ENCODE data around the gene SPEM3.
A peak's percentile ranks its signal among the peaks of the same experiment; 100 is the strongest.
"Not testable (repeated sequence)": the region's sequence is repeated elsewhere in the genome, so short reads cannot be mapped to it uniquely, and the experiment has no call there.

SPEM3 gene

DNA sequence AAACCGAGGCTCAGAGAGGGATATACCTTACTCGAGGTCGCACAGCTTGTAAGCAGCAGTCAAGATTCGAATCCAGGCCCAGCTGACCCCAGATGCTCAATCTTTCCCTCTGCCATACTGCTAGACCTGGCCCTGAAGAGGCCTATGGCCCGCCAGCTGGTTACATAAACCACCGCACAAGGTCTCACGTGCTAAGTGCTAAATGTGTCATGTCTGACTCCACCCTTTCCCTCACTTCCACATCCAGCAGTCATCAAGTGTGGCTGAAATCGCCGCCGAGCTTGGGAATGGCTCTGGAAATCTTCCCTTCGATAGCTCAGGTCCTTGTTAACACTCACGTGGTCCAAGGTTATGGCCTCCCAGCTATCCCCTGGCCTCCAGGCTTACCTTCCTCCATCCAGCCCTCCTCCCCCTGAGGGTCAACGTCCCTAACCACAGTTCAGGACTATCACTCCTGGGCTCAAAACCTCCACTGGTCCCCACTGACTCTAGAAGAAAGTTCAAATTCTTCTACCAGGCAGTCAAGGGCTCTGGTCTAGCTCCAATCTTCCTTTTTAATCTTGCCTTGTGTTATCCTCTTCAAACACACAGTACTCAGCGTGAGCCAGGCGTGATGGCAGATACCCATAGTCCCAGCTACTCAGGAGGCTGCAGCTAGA is 47.2 kb downstream of the SPEM3 start:
- no peak for DNase-seq

DNA sequence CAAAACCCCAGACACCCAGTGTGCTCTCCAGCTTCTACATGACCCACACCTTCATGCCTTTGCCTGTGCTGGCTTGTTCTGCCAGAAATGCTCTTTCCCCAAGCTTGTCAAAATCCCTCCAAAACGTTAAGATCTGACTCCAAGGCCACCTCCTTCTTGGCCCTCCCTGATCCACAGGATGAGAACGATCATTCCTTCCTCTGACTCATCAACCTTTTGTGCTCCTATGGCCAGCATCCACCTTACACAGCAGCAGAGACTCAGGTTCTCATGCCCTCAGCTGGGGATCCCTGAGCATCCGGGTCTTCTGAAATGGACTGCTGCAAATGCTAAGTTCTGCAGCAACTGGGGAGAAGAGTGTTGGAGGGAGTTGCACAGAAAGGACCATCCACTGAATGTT is 47.8 kb downstream of the SPEM3 start:
- DNase-seq: no peak

DNA sequence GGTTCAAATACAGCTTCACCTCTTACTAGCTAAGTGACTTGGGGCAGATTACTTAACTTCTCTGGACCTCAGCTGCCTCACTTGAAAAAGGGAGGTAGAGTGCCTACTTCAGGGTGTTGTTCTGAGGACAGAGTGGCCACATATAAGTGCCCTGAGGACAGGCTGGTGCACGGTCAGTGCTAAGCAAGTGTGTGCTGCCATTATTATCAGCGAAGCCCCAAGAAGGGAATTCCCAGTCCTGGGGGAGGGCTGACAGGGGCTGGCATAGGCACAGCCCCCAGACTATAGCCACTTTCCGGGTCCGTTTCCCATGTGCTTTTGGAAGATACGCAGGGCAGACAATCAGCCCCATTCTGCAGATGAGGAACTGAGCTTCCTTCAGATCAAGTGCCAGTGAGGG is 48.3 kb downstream of the SPEM3 start:
- DNase-seq: no peak

DNA sequence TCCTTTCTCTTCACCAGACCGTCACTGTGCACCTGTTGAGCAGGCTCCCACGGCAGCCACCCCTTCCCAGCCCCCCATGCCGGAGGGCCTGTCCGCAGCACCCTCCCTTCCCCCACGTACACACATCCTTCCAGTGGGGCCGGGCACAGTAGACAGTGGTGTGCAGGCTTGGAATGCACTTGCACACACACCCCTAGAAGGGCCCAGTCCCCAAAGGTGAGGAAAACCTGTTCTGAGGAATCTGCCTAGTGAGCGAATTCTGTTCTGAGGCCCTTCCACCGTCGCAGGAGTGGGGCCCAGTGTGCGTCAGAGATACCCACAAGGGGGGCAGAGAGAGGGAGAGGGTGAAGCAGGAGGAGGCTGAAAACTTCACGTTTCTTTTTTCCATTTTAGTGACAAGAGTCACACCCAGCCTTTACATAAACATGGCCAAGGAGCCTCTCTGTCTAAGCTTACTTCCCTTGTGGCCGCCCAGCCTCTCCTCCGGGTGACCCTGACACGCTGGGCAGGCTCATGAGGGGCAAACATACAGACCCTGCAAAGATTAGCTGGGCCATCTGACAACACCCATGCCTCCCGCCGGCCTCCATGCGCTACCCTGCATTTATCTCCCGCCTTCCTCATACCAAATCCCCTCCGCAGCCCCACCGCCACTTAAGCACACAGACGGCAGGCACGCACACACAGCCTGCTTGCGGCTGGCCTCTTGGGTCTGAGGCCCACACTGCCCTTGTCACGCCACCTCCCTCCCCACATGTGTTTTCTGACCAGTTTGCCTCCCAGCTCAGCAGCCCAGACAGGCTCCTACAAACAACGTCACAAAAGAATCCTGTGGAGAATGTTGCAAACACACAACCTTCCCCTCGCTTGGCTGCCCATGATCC is 49.0 kb downstream of the SPEM3 start:
- peak in 1 of 2 experiments; percentile 23 for DNase-seq

DNA sequence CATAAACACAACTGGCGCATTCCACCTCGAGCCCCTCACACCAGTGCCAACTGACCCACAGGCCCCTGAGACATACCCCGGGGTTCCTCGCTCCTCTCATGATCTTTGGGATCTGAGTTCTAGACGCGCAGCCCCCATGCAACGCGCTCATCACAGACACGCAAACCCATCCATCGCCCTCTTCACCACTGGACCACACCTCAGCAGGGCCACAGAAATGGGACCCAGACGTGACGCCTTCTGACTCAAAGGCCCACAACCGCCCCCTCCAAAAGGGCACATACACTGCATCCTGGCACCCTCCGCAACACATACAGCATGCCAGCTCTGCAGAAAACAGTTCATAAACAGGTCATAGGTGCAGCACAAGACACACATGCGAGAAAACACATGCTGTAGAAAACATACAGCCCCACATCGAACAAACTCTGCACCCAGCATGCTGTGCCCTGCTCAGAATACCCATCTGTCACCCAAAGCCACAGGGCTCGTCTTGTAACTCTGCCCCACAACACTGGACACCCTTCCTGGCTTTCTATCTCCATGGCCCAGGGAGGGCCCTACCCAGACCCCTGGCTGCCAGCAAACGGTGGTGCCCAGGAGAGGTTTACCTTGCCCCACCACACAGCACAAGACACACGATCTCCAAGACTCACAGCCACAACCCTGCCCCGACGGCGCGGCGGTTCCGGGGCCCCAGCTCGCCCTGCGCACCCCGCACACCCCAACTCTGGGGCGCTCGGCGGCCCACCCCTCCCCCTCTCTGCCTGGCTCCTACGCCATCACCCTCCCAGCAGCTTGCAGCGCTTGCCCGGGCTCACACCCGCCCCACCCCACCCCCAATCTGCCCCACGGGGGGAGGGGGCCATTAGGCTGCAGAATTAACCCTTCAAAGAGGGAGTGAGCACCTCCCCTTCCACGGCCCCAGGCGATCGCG is 49.9 kb downstream of the SPEM3 start:
- DNase-seq: peak; percentile 58

DNA sequence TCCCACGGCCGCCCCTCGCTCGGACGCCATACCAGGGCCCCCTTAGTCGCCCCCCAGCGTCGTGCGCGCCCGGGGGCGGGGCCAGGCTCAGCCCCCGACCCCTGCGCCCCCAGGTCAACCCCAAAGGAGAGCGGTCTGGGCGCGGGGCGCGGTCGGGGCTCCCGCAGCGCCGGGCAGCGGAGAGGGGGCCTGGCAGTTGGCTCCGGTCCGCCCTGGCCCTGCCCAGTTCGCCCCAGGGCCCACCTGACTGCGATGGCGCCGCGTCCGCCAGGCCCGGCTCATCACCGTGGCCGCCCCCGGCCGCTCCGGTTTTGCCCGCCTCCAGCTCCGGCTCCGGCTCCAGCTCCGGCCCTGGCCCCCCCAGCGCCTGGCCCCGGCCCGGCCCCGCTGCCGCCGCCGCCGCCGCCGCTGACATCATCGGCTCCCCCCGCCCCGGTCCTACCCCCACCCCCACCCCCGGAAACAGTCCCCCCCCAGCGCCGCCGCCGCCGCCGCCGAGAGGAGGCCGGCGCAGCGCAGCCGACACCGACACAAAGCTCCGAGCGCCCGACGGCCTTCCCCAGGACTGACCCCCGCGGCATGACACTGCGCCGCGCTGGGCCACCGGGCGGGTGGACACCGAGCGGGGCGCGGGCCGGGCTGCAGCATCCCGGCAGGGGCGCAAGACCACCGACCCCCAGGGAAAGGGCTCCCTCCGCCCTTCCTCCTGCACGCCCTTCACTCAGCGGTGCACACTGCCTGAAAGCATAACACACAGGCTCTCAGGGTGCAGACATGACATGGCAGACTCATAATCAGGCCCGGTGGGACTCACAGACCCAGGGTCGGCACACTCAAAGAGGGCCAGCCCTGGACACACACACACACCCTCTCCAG is 50.8 kb downstream of the SPEM3 start, which contains the start of gene ZBTB4:
Gene ZBTB4, minus strand, starts transcription at position 419 of the 876 bp plus-strand sequence. CDS start 12,830 bp downstream, outside the sequence.
- peak; percentile 49 to 58 for DNase-seq

DNA sequence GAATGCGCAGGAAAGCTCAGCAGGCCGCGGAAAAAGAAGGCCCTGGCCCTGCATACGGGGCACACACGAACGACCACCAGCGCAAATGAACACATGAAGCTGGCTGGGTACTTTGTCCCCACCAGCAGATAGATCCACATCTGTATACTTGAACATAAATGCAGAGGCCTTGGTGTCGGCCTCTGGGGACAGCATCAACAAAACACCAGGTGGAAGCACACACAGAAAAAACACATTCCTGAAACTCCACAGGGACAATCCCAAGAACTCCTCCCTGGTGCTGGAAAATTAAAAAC is 51.4 kb downstream of the SPEM3 start:
- DNase-seq: no peak

DNA sequence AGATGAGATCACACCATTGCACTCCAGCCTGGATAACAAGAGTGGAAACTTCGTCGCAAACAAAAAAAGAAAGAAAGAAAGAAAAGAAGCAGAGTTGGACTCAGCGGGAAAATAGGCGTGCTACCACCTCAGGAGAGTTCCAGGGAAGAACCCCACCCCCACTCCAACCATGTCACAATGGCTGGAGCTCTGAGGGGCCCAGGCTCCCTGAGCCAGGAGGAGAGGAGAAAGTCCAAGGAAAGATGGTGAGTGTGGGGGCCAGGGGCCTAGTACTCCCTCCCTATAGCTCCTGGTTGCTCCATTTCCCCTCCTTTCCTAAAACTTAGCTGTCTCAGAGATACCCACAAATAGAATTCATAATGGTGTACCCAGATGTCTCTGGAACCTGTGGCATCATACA is 52.6 kb downstream of the SPEM3 start, which contains the start of gene SLC35G6:
Gene SLC35G6, plus strand, starts transcription at position 172 of the 400 bp plus-strand sequence. Its CDS starts 71 bp downstream, at position 243.
- not testable (repeated sequence) for DNase-seq

DNA sequence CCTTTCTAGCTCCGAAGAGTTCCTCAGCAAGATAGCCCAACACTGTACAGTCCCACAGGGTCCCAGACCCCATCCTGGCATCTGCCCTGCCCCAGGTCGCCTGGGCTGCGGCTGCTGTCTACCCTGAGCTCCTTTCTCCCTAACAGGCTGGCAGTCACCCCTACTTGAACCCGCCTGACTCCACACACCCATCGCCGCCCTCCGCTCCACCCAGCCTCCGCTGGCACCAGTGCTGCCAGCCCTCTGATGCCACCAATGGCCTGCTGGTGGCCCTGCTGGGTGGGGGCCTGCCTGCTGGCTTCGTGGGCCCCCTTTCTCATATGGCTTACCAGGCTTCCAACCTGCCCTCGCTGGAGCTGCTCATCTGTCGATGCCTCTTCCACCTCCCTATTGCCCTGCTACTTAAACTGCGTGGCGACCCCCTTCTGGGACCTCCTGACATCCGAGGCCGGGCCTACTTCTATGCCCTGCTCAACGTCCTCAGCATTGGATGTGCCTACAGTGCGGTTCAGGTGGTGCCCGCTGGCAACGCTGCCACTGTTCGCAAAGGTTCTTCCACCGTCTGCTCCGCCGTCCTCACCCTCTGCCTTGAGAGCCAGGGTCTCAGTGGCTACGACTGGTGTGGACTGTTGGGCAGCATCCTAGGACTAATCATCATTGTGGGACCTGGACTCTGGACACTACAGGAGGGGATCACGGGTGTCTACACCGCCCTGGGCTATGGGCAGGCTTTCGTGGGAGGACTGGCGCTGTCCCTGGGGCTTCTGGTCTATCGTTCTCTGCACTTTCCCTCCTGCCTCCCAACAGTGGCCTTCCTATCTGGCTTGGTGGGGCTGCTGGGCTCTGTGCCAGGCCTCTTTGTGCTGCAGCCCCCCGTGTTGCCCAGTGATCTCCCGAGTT is 53.4 kb downstream of the SPEM3 start:
- DNase-seq: not testable (repeated sequence)

Data from activated CD4-positive, alpha-beta T cell treated with anti-CD3 and anti-CD28 coated beads, Interleukin-2, amount 50 U/mL, for 48 hours (primary cell).